Measurements from ENCODE around the gene STK11.
A peak's percentile ranks its signal among the peaks of the same experiment; 100 is the strongest.

STK11 gene

DNA sequence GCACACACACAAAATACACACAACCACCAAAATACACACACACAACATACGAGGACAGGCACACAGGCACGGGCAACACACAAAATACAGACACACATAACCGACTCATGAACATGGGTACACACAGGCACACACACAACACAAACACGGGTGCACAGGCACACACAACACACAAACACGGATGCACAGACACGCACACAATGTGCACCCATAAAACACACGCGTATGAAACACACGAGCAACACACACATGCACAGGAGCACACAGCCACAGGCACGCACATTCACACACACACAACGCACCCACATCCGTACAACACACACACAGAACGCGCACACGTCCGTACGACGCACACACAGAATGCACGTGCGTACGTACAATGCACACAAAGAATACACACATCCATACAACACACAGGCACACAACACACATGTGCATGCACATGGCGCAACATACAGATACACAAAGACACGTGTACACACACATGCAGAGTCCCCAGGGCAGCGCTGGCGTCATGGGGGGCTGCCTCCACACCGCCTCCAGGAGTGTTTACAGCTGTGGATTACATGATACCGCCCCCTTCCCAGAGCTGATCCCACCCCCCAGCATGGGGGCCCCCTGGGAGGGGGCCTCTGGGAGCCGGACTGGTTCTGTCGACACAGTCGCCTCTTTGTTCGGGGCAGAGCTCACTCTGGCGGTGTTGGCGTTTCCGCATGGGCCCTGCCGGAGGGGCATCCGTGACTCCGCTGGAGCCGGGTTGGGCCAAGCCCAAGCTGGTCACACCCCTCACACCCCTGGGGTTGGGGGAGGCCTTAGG lies 34.4 kb upstream of the STK11 start:
- no peak for DNase-seq (ENCODE audit: low read depth in 1 of 2, low spot score in 1 of 2)
- TF ChIP-seq, protein P1, sequence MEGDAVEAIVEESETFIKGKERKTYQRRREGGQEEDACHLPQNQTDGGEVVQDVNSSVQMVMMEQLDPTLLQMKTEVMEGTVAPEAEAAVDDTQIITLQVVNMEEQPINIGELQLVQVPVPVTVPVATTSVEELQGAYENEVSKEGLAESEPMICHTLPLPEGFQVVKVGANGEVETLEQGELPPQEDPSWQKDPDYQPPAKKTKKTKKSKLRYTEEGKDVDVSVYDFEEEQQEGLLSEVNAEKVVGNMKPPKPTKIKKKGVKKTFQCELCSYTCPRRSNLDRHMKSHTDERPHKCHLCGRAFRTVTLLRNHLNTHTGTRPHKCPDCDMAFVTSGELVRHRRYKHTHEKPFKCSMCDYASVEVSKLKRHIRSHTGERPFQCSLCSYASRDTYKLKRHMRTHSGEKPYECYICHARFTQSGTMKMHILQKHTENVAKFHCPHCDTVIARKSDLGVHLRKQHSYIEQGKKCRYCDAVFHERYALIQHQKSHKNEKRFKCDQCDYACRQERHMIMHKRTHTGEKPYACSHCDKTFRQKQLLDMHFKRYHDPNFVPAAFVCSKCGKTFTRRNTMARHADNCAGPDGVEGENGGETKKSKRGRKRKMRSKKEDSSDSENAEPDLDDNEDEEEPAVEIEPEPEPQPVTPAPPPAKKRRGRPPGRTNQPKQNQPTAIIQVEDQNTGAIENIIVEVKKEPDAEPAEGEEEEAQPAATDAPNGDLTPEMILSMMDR (IDR thresholded peaks at IDR 0.05; ENCODE audit: insufficient read depth, low read length) = no peak
- TF ChIP-seq POLR2AphosphoS5 (IDR thresholded peaks at IDR 0.05; ENCODE audit: low read depth) (no peak), SPI1 (IDR thresholded peaks at IDR 0.05; ENCODE audit: borderline replicate concordance, low read depth) (no peak), GABPA (IDR thresholded peaks at IDR 0.05; ENCODE audit: low read depth) (no peak)
- TF ChIP-seq, protein P2, sequence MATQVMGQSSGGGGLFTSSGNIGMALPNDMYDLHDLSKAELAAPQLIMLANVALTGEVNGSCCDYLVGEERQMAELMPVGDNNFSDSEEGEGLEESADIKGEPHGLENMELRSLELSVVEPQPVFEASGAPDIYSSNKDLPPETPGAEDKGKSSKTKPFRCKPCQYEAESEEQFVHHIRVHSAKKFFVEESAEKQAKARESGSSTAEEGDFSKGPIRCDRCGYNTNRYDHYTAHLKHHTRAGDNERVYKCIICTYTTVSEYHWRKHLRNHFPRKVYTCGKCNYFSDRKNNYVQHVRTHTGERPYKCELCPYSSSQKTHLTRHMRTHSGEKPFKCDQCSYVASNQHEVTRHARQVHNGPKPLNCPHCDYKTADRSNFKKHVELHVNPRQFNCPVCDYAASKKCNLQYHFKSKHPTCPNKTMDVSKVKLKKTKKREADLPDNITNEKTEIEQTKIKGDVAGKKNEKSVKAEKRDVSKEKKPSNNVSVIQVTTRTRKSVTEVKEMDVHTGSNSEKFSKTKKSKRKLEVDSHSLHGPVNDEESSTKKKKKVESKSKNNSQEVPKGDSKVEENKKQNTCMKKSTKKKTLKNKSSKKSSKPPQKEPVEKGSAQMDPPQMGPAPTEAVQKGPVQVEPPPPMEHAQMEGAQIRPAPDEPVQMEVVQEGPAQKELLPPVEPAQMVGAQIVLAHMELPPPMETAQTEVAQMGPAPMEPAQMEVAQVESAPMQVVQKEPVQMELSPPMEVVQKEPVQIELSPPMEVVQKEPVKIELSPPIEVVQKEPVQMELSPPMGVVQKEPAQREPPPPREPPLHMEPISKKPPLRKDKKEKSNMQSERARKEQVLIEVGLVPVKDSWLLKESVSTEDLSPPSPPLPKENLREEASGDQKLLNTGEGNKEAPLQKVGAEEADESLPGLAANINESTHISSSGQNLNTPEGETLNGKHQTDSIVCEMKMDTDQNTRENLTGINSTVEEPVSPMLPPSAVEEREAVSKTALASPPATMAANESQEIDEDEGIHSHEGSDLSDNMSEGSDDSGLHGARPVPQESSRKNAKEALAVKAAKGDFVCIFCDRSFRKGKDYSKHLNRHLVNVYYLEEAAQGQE (IDR thresholded peaks at IDR 0.05; ENCODE audit: insufficient replicate concordance, low read depth) = no peak
- Histone ChIP-seq H3K27ac (replicated peaks) (no peak overlapping the region), H3K4me3 (replicated peaks; ENCODE audit: insufficient read depth, low read length) (no peak overlapping the region), H3K27me3 (ENCODE audit: insufficient read depth, poor library complexity, severe bottlenecking) (no peaks in the 10 kb centered on the region)

GRCh38 chr19:1171755-1172352 lies 33.7 kb upstream of the STK11 start:
- Histone ChIP-seq H3K4me3 (replicated peaks; ENCODE audit: insufficient read depth, low read length) (no peak overlapping the region), H3K27me3 (ENCODE audit: insufficient read depth, poor library complexity, severe bottlenecking) (no peaks in the 10 kb centered on the region), H3K27ac (replicated peaks) (no peak overlapping the region)
- DNase-seq (ENCODE audit: low read depth in 1 of 2, low spot score in 1 of 2) = no peak
- TF ChIP-seq POLR2AphosphoS5 (IDR thresholded peaks at IDR 0.05; ENCODE audit: low read depth) (no peak), GABPA (IDR thresholded peaks at IDR 0.05; ENCODE audit: low read depth) (no peak), SPI1 (IDR thresholded peaks at IDR 0.05; ENCODE audit: borderline replicate concordance, low read depth) (no peak)
- TF ChIP-seq, protein P1 (IDR thresholded peaks at IDR 0.05; ENCODE audit: insufficient read depth, low read length) = no peak
- TF ChIP-seq, protein P2 (IDR thresholded peaks at IDR 0.05; ENCODE audit: insufficient replicate concordance, low read depth) = no peak

- H3K27me3 ChIP-seq (ENCODE audit: insufficient read depth, poor library complexity, severe bottlenecking) = no peaks in the 10 kb centered on the region
- DNase-seq (ENCODE audit: low read depth in 1 of 2, low spot score in 1 of 2) = no peak
- peak overlapping the region; percentile 81 for H3K27ac ChIP-seq (replicated peaks)
- TF ChIP-seq, protein P2 (IDR thresholded peaks at IDR 0.05; ENCODE audit: insufficient replicate concordance, low read depth) = no peak
- TF ChIP-seq POLR2AphosphoS5 (IDR thresholded peaks at IDR 0.05; ENCODE audit: low read depth) (no peak), GABPA (IDR thresholded peaks at IDR 0.05; ENCODE audit: low read depth) (no peak), SPI1 (IDR thresholded peaks at IDR 0.05; ENCODE audit: borderline replicate concordance, low read depth) (no peak)
- TF ChIP-seq, protein P1 (IDR thresholded peaks at IDR 0.05; ENCODE audit: insufficient read depth, low read length) = no peak
- H3K4me3 ChIP-seq (replicated peaks; ENCODE audit: insufficient read depth, low read length) = peak overlapping the region; percentile 83
Measured at GRCh38 chr19:1172353-1173158, 33.0 kb upstream of the STK11 start.

All from HL-60 (cell line).